T follicular helper cell (primary cell): ENCODE data around the gene CLIC3.
A peak's percentile ranks its signal among the peaks of the same experiment; 100 is the strongest.

Experiments used
- DNase-seq: peaks from one replicate; pipeline ENCODE4 v3.0.0-alpha.2; 2020; ENCODE audit warnings: low read depth

CLIC3 gene

GRCh38 chr9:136951541-136952320 is 44.6 kb downstream of the CLIC3 start, which contains the start of gene LCN12:
Gene LCN12, plus strand, starts transcription at chr9:136952273. Its CDS starts 55 bp downstream, at chr9:136952328.
- DNase-seq = no peak

- DNase-seq = no peak
These were observed 45.6 kb downstream of the CLIC3 start for GRCh38 chr9:136950656-136951276.

GRCh38 chr9:136949817-136950655 is 46.3 kb downstream of the CLIC3 start:
- peak; percentile 95 for DNase-seq

GRCh38 chr9:136949239-136949816 is 47.0 kb downstream of the CLIC3 start:
- DNase-seq = no peak

GRCh38 chr9:136947955-136948510 is 48.3 kb downstream of the CLIC3 start:
- no peak for DNase-seq

GRCh38 chr9:136947028-136947891 is 49.1 kb downstream of the CLIC3 start:
- no peak for DNase-seq

- DNase-seq = no peak
These were observed 49.9 kb downstream of the CLIC3 start for GRCh38 chr9:136946228-136947027.

- no peak for DNase-seq
These were observed 50.8 kb downstream of the CLIC3 start for GRCh38 chr9:136945333-136946227.
